ENCODE results near the gene MRPL36.

MRPL36 gene

DNA sequence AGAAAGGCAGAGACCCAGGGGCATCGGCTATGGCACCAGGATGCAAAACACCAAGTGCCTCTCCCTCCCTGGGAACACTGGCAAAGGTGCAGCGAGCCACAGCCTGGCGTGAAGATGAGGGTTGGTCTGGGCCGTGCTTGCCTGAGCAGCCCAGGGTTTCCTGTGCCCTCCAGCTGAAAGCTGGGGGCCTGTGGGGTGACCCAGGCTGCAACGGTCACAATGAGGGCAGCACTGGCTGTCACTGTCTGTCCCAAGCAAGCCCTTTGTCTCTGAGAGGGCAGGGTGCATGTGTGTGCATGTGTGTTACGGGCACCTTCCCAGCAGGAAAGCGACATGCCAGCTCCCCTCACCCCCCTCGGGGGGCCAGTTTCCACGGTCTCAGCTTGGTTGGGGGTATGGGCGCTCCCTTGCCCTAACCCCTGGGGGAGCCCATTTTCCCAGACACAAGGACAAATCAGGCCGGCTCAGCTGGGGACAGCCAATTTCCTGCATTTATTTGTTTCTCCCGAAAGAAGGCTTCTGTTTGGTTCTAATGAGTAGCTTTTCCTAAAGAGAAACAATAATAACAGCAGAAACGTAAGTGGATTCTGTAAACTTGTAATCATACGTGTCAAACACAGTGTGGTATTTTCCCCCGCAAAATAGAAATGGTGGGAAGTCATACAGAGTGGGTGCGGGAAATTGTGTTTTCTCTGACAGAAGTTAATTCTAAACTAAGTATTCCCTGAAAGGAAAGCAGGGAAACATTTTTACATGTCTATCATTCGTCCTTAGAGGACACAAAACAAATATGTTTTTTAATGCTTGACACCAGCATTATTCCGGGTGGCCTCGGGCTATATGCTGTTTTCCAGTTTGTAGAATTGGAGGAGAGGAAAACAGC lies 21.3 kb downstream of the MRPL36 start:
- peaks cover 10 to 24% of the 10 kb centered on the region in 2 experiments for H3K27me3 ChIP-seq (ENCODE audit: control insufficient read depth in 1 of 2, insufficient read depth in 1 of 2, low read length in 2 of 2)
- no peak overlapping the region for H3K4me2 ChIP-seq (ENCODE audit: low read length, poor library complexity, severe bottlenecking)
- no peak overlapping the region for H2BK15ac ChIP-seq (ENCODE audit: low read depth, poor library complexity, severe bottlenecking)
- no peak overlapping the region for H3K4me3 ChIP-seq (ENCODE audit: insufficient read depth in 1 of 2, low read depth in 1 of 2, low read length in 2 of 2)
- no peak overlapping the region for H2BK120ac ChIP-seq (ENCODE audit: low read depth, low read length)
- no peak overlapping the region for H4K8ac ChIP-seq (ENCODE audit: low read length)
- 83% methylated on average over 17 of the region's 19 CpGs for WGBS
- H3K36me3 ChIP-seq (ENCODE audit: control insufficient read depth in 1 of 2, insufficient read depth in 2 of 2, low read depth in 1 of 2, low read length in 2 of 2): no peaks in the 10 kb centered on the region
- H3K9me3 ChIP-seq (ENCODE audit: control insufficient read depth, low read length): no peaks in the 10 kb centered on the region
- no peak for DNase-seq
- H2BK5ac ChIP-seq (ENCODE audit: low read depth, low read length, poor library complexity, severe bottlenecking): no peak overlapping the region
- H3K4me1 ChIP-seq (ENCODE audit: control insufficient read depth, insufficient read depth, low read depth, low read length): peaks cover 6% of the 10 kb centered on the region
- no peak overlapping the region for H2AK5ac ChIP-seq (ENCODE audit: low read length, severe bottlenecking)
- H3K14ac ChIP-seq (ENCODE audit: low read length in 2 of 2): no peak overlapping the region
- H2AFZ ChIP-seq (ENCODE audit: low read depth, low read length): no peak overlapping the region
- no peak overlapping the region for H3K4ac ChIP-seq (ENCODE audit: low read depth in 1 of 2, low read length in 2 of 2)
- H3K18ac ChIP-seq (ENCODE audit: low read depth in 1 of 2, low read length in 2 of 2): no peak overlapping the region
- H3K9ac ChIP-seq (ENCODE audit: low read length): no peak overlapping the region
- H4K91ac ChIP-seq (ENCODE audit: low read length): no peak overlapping the region
- H2BK12ac ChIP-seq (ENCODE audit: low read length in 2 of 2): no peak overlapping the region
- no peak overlapping the region for H3K27ac ChIP-seq (ENCODE audit: low read length, poor library complexity, severe bottlenecking)
- no peaks in the 10 kb centered on the region for H3K79me1 ChIP-seq (replicated peaks; ENCODE audit: low read length, poor library complexity, severe bottlenecking)
- no peak overlapping the region for H3K23ac ChIP-seq (ENCODE audit: low read length in 2 of 2)

DNA sequence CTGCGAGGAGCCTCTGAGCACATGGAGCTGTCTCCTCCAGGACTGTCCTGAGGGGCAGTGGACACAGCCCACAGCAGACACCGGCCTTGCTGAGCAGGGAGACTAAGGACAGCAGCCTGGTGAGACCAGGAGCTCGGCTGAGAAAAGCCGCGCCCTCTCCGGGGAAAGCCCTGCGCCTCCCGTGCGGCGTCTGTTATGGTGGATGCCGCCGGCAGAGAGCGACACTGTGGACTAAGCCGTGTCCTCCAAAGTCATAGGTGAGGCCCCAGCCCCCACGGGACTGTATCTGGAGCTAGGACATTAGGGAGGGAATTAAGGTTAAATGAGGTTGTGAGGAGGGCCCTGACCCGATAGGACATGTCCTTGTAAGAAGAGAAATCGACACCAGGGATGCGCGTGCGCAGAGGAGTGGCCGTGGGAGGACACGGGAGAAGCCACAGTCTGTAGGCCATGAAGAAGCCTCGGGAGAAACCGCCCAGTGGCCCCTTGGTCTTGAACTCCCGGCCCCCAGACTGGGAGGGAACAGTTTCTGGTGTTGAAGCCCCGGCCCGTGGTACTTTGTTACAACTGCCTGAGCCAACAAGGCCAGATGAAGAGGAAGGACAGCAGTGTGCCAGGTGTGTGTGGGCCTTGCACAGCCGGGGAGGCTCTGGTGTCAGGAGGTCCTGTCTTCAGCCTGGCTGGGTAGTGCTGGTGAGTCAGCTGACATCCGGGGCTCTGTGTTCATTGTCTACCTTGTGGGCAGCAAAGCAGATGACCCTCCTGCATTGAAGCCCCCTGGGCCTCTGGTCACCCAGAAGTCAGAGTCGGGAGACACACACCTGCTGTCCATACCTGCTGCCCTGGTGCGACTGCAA lies 22.1 kb downstream of the MRPL36 start:
- Histone ChIP-seq H2BK12ac (ENCODE audit: low read length in 2 of 2) (no peak overlapping the region), H3K4me1 (ENCODE audit: control insufficient read depth, insufficient read depth, low read depth, low read length) (no peaks in the 10 kb centered on the region), H3K27ac (ENCODE audit: low read length, poor library complexity, severe bottlenecking) (no peak overlapping the region), H3K27me3 (ENCODE audit: control insufficient read depth in 1 of 2, insufficient read depth in 1 of 2, low read length in 2 of 2) (peaks cover 10 to 24% of the 10 kb centered on the region in 2 experiments), H4K91ac (ENCODE audit: low read length) (no peak overlapping the region), H3K4ac (ENCODE audit: low read depth in 1 of 2, low read length in 2 of 2) (no peak overlapping the region), H3K23ac (ENCODE audit: low read length in 2 of 2) (no peak overlapping the region), H2AFZ (ENCODE audit: low read depth, low read length) (no peak overlapping the region), H2BK5ac (ENCODE audit: low read depth, low read length, poor library complexity, severe bottlenecking) (no peak overlapping the region), H3K9me3 (ENCODE audit: control insufficient read depth, low read length) (no peaks in the 10 kb centered on the region), H3K36me3 (ENCODE audit: control insufficient read depth in 1 of 2, insufficient read depth in 2 of 2, low read depth in 1 of 2, low read length in 2 of 2) (no peaks in the 10 kb centered on the region), H4K8ac (ENCODE audit: low read length) (no peak overlapping the region), H3K4me3 (ENCODE audit: insufficient read depth in 1 of 2, low read depth in 1 of 2, low read length in 2 of 2) (no peak overlapping the region), H3K18ac (ENCODE audit: low read depth in 1 of 2, low read length in 2 of 2) (no peak overlapping the region), H2BK15ac (ENCODE audit: low read depth, poor library complexity, severe bottlenecking) (no peak overlapping the region), H3K79me1 (replicated peaks; ENCODE audit: low read length, poor library complexity, severe bottlenecking) (no peaks in the 10 kb centered on the region), H3K14ac (ENCODE audit: low read length in 2 of 2) (no peak overlapping the region), H3K9ac (ENCODE audit: low read length) (no peak overlapping the region), H2BK120ac (ENCODE audit: low read depth, low read length) (no peak overlapping the region), H3K4me2 (ENCODE audit: low read length, poor library complexity, severe bottlenecking) (no peak overlapping the region), H2AK5ac (ENCODE audit: low read length, severe bottlenecking) (no peak overlapping the region)
- WGBS: 95% methylated on average over 31 of the region's 31 CpGs
- DNase-seq: no peak

DNA sequence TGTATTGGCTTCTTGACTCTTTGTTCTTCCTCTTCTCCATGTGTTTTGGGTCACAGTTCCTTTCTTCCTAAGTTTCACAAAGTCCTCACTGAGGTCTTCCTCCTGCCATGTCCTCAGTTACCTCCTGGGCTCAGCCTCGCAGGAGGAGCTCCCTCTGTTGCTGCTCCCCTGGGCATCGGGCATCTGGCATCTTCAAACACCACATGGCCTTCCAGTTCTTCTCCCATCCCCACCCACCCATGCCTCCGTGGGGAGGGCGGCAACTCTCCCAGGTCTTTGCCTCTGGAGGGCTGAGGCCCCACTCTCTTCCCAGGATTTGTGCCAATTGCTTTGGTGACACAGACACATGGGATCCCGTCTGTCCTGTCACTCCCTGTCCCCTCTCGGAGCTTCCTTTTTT lies 22.8 kb downstream of the MRPL36 start:
- Histone ChIP-seq H2BK15ac (ENCODE audit: low read depth, poor library complexity, severe bottlenecking) (no peak overlapping the region), H3K14ac (ENCODE audit: low read length in 2 of 2) (no peak overlapping the region), H3K4ac (ENCODE audit: low read depth in 1 of 2, low read length in 2 of 2) (no peak overlapping the region), H4K8ac (ENCODE audit: low read length) (no peak overlapping the region), H2BK5ac (ENCODE audit: low read depth, low read length, poor library complexity, severe bottlenecking) (no peak overlapping the region), H2AFZ (ENCODE audit: low read depth, low read length) (no peak overlapping the region), H3K9me3 (ENCODE audit: control insufficient read depth, low read length) (no peaks in the 10 kb centered on the region), H3K36me3 (ENCODE audit: control insufficient read depth in 1 of 2, insufficient read depth in 2 of 2, low read depth in 1 of 2, low read length in 2 of 2) (no peaks in the 10 kb centered on the region), H3K27me3 (ENCODE audit: control insufficient read depth in 1 of 2, insufficient read depth in 1 of 2, low read length in 2 of 2) (peaks cover 8 to 25% of the 10 kb centered on the region in 2 experiments), H3K4me2 (ENCODE audit: low read length, poor library complexity, severe bottlenecking) (no peak overlapping the region), H3K18ac (ENCODE audit: low read depth in 1 of 2, low read length in 2 of 2) (no peak overlapping the region), H2AK5ac (ENCODE audit: low read length, severe bottlenecking) (no peak overlapping the region), H3K4me3 (ENCODE audit: insufficient read depth in 1 of 2, low read depth in 1 of 2, low read length in 2 of 2) (no peak overlapping the region), H4K91ac (ENCODE audit: low read length) (no peak overlapping the region), H3K9ac (ENCODE audit: low read length) (no peak overlapping the region), H3K79me1 (replicated peaks; ENCODE audit: low read length, poor library complexity, severe bottlenecking) (no peaks in the 10 kb centered on the region), H2BK12ac (ENCODE audit: low read length in 2 of 2) (no peak overlapping the region), H3K23ac (ENCODE audit: low read length in 2 of 2) (no peak overlapping the region), H3K4me1 (ENCODE audit: control insufficient read depth, insufficient read depth, low read depth, low read length) (no peaks in the 10 kb centered on the region), H3K27ac (ENCODE audit: low read length, poor library complexity, severe bottlenecking) (no peak overlapping the region), H2BK120ac (ENCODE audit: low read depth, low read length) (no peak overlapping the region)
- DNase-seq: no peak
- WGBS: 85% methylated on average over 6 of the region's 6 CpGs

DNA sequence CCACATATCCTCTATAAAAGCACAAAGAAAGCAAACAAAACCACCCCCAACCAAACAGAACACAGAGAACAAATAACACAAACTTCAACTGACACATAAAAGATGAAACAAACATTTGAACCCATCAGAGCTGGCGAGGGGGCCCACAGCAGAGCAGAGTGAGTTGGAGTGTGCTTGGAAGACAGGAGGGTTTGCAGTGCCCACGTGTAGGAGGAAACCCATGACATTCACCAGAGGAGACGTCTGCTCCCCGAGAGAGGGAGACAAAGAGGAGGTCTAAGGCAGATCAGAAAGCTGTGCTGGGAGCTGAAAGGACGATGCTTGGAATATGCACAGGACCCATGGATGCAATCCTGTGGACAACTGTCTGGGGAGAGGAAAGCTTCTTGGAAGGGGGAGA lies 27.0 kb downstream of the MRPL36 start:
- Histone ChIP-seq H3K27me3 (ENCODE audit: control insufficient read depth in 1 of 2, insufficient read depth in 1 of 2, low read length in 2 of 2) (peaks cover 33 to 37% of the 10 kb centered on the region in 2 experiments), H2BK12ac (ENCODE audit: low read length in 2 of 2) (no peak overlapping the region), H3K4me3 (ENCODE audit: insufficient read depth in 1 of 2, low read depth in 1 of 2, low read length in 2 of 2) (no peak overlapping the region), H3K36me3 (ENCODE audit: control insufficient read depth in 1 of 2, insufficient read depth in 2 of 2, low read depth in 1 of 2, low read length in 2 of 2) (no peaks in the 10 kb centered on the region), H4K8ac (ENCODE audit: low read length) (no peak overlapping the region), H3K9me3 (ENCODE audit: control insufficient read depth, low read length) (no peaks in the 10 kb centered on the region), H2BK15ac (ENCODE audit: low read depth, poor library complexity, severe bottlenecking) (no peak overlapping the region), H3K14ac (ENCODE audit: low read length in 2 of 2) (no peak overlapping the region), H3K4me1 (ENCODE audit: control insufficient read depth, insufficient read depth, low read depth, low read length) (no peaks in the 10 kb centered on the region), H2BK5ac (ENCODE audit: low read depth, low read length, poor library complexity, severe bottlenecking) (no peak overlapping the region), H3K79me1 (replicated peaks; ENCODE audit: low read length, poor library complexity, severe bottlenecking) (no peaks in the 10 kb centered on the region), H3K9ac (ENCODE audit: low read length) (no peak overlapping the region), H4K91ac (ENCODE audit: low read length) (no peak overlapping the region), H3K27ac (ENCODE audit: low read length, poor library complexity, severe bottlenecking) (no peak overlapping the region), H2BK120ac (ENCODE audit: low read depth, low read length) (no peak overlapping the region), H3K23ac (ENCODE audit: low read length in 2 of 2) (no peak overlapping the region), H3K4ac (ENCODE audit: low read depth in 1 of 2, low read length in 2 of 2) (no peak overlapping the region), H3K4me2 (ENCODE audit: low read length, poor library complexity, severe bottlenecking) (no peak overlapping the region), H2AK5ac (ENCODE audit: low read length, severe bottlenecking) (no peak overlapping the region), H2AFZ (ENCODE audit: low read depth, low read length) (no peak overlapping the region), H3K18ac (ENCODE audit: low read depth in 1 of 2, low read length in 2 of 2) (no peak overlapping the region)
- peak; percentile 8 for DNase-seq
- 52% methylated on average over 5 of the region's 5 CpGs for WGBS

Measured in mesenchymal stem cell (in vitro differentiated cells and primary cell).